HEK293 (cell line): Measurements from ENCODE around the gene DOP1A.

Experiments used
- HOXA7 ChIP-seq: sonication (generic); formaldehyde crosslinking; IDR thresholded peaks from 2 replicates; pipeline ENCODE4 v1.8.1; 2022; ENCODE audit warnings: missing genetic modification reagents, borderline replicate concordance
- REST ChIP-seq: fragments of 450-650 bp; formaldehyde crosslinking; IDR thresholded peaks from 2 replicates; pipeline ENCODE4 v1.5.1; 2016; ENCODE audit warnings: missing biosample characterization, missing genetic modification characterization
- ZBTB21 ChIP-seq: fragments of 450-650 bp; formaldehyde crosslinking; IDR thresholded peaks from 2 replicates; pipeline ENCODE4 v1.5.1; 2017; ENCODE audit warnings: missing biosample characterization, missing genetic modification characterization
- ZBTB8A ChIP-seq: fragments of 450-650 bp; formaldehyde crosslinking; IDR thresholded peaks from 2 replicates; pipeline ENCODE4 v1.5.1; 2016; ENCODE audit warnings: missing biosample characterization, missing genetic modification characterization
- ZNF184 ChIP-seq: fragments of 450-650 bp; IDR thresholded peaks from 2 replicates; pipeline ENCODE4 v1.5.1; 2018; ENCODE audit warnings: missing biosample characterization, mild to moderate bottlenecking, missing genetic modification characterization
- ZNF274 ChIP-seq, 2 experiments: fragments of 200-500 bp in 1 of 2; fragments of 450-650 bp in 1 of 2; sonication (Bioruptor generic) in 1 of 2; formaldehyde crosslinking in 1 of 2; IDR thresholded peaks; 2 replicates each; pipeline versions ENCODE4 v1.5.1 to v1.6.1; 2014 to 2016; ENCODE audit warnings: borderline replicate concordance in 1 of 2, inconsistent platforms in 1 of 2, low read length in 1 of 2, missing biosample characterization in 1 of 2, missing genetic modification characterization in 1 of 2
- ZNF366 ChIP-seq: fragments of 450-650 bp; formaldehyde crosslinking; conservative IDR thresholded peaks from 2 replicates; pipeline ENCODE4 v1.5.1; 2016; ENCODE audit warnings: missing biosample characterization, missing genetic modification characterization
- ZNF707 ChIP-seq: fragments of 450-650 bp; formaldehyde crosslinking; IDR thresholded peaks from 2 replicates; pipeline ENCODE4 v1.5.1; 2016; ENCODE audit warnings: missing biosample characterization, missing genetic modification characterization
- ZNF792 ChIP-seq: fragments of 450-650 bp; formaldehyde crosslinking; IDR thresholded peaks from 2 replicates; pipeline ENCODE4 v1.5.1; 2016; ENCODE audit warnings: missing biosample characterization, missing genetic modification characterization
- TF ChIP-seq, protein P1 (sequence below): sonication (generic); formaldehyde crosslinking; IDR thresholded peaks from 2 replicates; pipeline ENCODE4 v1.8.1; 2022; ENCODE audit warnings: mild to moderate bottlenecking, moderate library complexity, missing genetic modification reagents
- TF ChIP-seq, protein P2 (sequence below): fragments of 450-650 bp; formaldehyde crosslinking; IDR thresholded peaks from 2 replicates; pipeline ENCODE4 v1.5.1; 2016; ENCODE audit warnings: missing biosample characterization, missing genetic modification characterization

DNA sequence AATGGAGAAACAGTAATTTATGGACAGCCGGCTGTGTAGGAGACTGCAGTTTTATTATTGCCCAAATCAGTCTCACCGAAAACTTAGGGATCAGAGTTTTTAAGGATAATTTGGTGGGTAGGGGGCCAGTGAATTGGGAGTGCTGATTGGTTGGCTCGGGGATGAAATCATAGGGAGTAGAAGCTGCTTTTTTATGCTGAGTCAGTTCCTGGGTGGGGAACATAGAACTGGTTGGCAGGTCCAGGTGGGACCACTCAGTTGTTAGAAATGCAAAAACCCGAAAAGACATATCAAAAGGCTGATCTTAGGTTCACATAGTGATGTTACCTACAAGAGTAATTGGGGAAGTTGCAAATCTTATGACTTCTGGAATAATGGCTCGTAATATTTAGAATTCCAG is 59.3 kb downstream of the DOP1A start:
- TF ChIP-seq, protein P1, sequence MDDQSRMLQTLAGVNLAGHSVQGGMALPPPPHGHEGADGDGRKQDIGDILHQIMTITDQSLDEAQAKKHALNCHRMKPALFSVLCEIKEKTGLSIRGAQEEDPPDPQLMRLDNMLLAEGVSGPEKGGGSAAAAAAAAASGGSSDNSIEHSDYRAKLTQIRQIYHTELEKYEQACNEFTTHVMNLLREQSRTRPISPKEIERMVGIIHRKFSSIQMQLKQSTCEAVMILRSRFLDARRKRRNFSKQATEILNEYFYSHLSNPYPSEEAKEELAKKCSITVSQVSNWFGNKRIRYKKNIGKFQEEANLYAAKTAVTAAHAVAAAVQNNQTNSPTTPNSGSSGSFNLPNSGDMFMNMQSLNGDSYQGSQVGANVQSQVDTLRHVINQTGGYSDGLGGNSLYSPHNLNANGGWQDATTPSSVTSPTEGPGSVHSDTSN = no peak
- TF ChIP-seq ZNF366 (tag by site-specific recombination) = no peak
- no peak for TF ChIP-seq ZNF707
- TF ChIP-seq, protein P2, sequence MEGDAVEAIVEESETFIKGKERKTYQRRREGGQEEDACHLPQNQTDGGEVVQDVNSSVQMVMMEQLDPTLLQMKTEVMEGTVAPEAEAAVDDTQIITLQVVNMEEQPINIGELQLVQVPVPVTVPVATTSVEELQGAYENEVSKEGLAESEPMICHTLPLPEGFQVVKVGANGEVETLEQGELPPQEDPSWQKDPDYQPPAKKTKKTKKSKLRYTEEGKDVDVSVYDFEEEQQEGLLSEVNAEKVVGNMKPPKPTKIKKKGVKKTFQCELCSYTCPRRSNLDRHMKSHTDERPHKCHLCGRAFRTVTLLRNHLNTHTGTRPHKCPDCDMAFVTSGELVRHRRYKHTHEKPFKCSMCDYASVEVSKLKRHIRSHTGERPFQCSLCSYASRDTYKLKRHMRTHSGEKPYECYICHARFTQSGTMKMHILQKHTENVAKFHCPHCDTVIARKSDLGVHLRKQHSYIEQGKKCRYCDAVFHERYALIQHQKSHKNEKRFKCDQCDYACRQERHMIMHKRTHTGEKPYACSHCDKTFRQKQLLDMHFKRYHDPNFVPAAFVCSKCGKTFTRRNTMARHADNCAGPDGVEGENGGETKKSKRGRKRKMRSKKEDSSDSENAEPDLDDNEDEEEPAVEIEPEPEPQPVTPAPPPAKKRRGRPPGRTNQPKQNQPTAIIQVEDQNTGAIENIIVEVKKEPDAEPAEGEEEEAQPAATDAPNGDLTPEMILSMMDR (tag by site-specific recombination) = no peak
- TF ChIP-seq ZBTB8A = no peak
- no peak for TF ChIP-seq ZBTB21 (tag by site-specific recombination)
- TF ChIP-seq REST (tag by site-specific recombination) = no peak
- no peak for TF ChIP-seq ZNF792 (tag by site-specific recombination)
- TF ChIP-seq HOXA7 = no peak
- TF ChIP-seq ZNF274 (IDR thresholded peaks at IDR 0.05; ENCODE audit: low read length) = no peak
- no peak for TF ChIP-seq ZNF274 (tag by site-specific recombination; IDR thresholded peaks at IDR 0.05; ENCODE audit: borderline replicate concordance)
- TF ChIP-seq ZNF184 (tag by site-specific recombination) = no peak
